Measurements from ENCODE around the gene SEZ6L.

The SEZ6L gene

GRCh38 chr22:26182723-26183122 lies 13.5 kb downstream of the SEZ6L start:
- Histone ChIP-seq H3K27ac (ENCODE audit: low read depth, low read length, severe bottlenecking) (no peak overlapping the region), H3K9me3 (ENCODE audit: control insufficient read depth, low read length) (no peaks in the 10 kb centered on the region), H3K4me1 (ENCODE audit: control insufficient read depth, insufficient read depth, low read length, poor library complexity, severe bottlenecking) (no peaks in the 10 kb centered on the region), H3K4me3 (ENCODE audit: extremely low read depth, insufficient read depth, low read length, poor library complexity, severe bottlenecking) (no peak overlapping the region), H3K36me3 (ENCODE audit: control insufficient read depth, insufficient read depth, low read length) (no peaks in the 10 kb centered on the region)
- 56 to 72% methylated on average over 3 of the region's 3 CpGs for whole genome bisulfite sequencing, 2 experiments (ENCODE audit: insufficient coverage in 2 of 2)

- H3K4me1 ChIP-seq (ENCODE audit: control insufficient read depth, insufficient read depth, low read length, poor library complexity, severe bottlenecking), result no peaks in the 10 kb centered on the region
- H3K27ac ChIP-seq (ENCODE audit: low read depth, low read length, severe bottlenecking), result no peak overlapping the region
- no peaks in the 10 kb centered on the region for H3K36me3 ChIP-seq (ENCODE audit: control insufficient read depth, insufficient read depth, low read length)
- H3K4me3 ChIP-seq (ENCODE audit: extremely low read depth, insufficient read depth, low read length, poor library complexity, severe bottlenecking), result no peak overlapping the region
- 82 to 97% methylated on average over 2 of the region's 2 CpGs for WGBS, 2 experiments (ENCODE audit: insufficient coverage in 2 of 2)
- no peaks in the 10 kb centered on the region for H3K9me3 ChIP-seq (ENCODE audit: control insufficient read depth, low read length)
Observed at GRCh38 chr22:26185190-26185589, 15.9 kb downstream of the SEZ6L start.

GRCh38 chr22:26188341-26188740 lies 19.1 kb downstream of the SEZ6L start:
- no peak overlapping the region for H3K4me3 ChIP-seq (ENCODE audit: extremely low read depth, insufficient read depth, low read length, poor library complexity, severe bottlenecking)
- WGBS, 2 experiments (ENCODE audit: insufficient coverage in 2 of 2), result 85 to 94% methylated on average over 3 to 4 of the region's 4 CpGs
- no peaks in the 10 kb centered on the region for H3K4me1 ChIP-seq (ENCODE audit: control insufficient read depth, insufficient read depth, low read length, poor library complexity, severe bottlenecking)
- no peak overlapping the region for H3K27ac ChIP-seq (ENCODE audit: low read depth, low read length, severe bottlenecking)
- no peaks in the 10 kb centered on the region for H3K36me3 ChIP-seq (ENCODE audit: control insufficient read depth, insufficient read depth, low read length)
- H3K9me3 ChIP-seq (ENCODE audit: control insufficient read depth, low read length), result no peaks in the 10 kb centered on the region

DNA sequence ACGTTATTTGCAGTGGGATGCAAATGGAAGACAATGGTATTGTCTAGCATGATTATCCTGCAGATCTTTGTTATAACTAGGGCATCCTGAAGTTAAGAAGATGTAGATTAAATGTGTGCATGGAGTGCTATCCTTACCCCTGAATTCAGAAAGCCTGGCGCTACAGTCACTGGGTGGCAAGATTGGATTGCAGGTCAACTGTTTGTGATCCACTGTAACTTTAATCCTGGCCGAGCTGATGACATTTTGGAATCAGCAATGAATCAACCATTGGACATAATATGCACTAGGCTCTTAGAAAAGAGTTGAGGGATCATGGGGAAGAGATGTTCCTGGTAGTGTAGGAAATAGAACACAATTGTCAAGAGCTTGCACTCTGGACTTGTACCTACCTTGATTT lies 25.1 kb downstream of the SEZ6L start:
- no peak overlapping the region for H3K27ac ChIP-seq (ENCODE audit: low read depth, low read length, severe bottlenecking)
- no peak overlapping the region for H3K4me3 ChIP-seq (ENCODE audit: extremely low read depth, insufficient read depth, low read length, poor library complexity, severe bottlenecking)
- H3K9me3 ChIP-seq (ENCODE audit: control insufficient read depth, low read length), result no peaks in the 10 kb centered on the region
- H3K36me3 ChIP-seq (ENCODE audit: control insufficient read depth, insufficient read depth, low read length), result no peaks in the 10 kb centered on the region
- 94 to 100% methylated on average over 2 to 3 of the region's 3 CpGs for WGBS, 2 experiments (ENCODE audit: insufficient coverage in 2 of 2)
- no peaks in the 10 kb centered on the region for H3K4me1 ChIP-seq (ENCODE audit: control insufficient read depth, insufficient read depth, low read length, poor library complexity, severe bottlenecking)

DNA sequence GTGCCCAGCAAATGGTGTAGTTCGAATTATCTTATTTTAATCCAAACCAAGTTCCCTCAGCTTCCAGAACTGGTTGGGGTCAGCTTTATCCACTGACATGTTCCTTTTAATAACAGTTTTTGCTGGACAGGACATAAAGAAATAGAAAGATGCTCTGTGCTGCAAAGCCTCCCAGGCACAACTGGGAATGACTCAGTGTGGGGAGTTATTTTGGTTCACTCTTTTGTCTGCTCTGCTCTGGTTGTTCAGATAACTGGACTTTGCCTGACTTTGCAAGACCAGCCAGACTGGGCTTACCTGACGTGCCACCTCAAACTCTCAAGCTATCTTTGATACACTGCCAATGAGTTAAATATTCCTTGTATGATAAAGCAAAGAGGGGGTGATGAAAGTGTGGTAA lies 25.6 kb downstream of the SEZ6L start:
- Histone ChIP-seq H3K4me3 (ENCODE audit: extremely low read depth, insufficient read depth, low read length, poor library complexity, severe bottlenecking) (no peak overlapping the region), H3K9me3 (ENCODE audit: control insufficient read depth, low read length) (no peaks in the 10 kb centered on the region), H3K36me3 (ENCODE audit: control insufficient read depth, insufficient read depth, low read length) (no peaks in the 10 kb centered on the region), H3K4me1 (ENCODE audit: control insufficient read depth, insufficient read depth, low read length, poor library complexity, severe bottlenecking) (no peaks in the 10 kb centered on the region), H3K27ac (ENCODE audit: low read depth, low read length, severe bottlenecking) (no peak overlapping the region)
- WGBS, 2 experiments (ENCODE audit: insufficient coverage in 2 of 2), result 40 to 86% methylated on average over 1 of the region's 2 CpGs

DNA sequence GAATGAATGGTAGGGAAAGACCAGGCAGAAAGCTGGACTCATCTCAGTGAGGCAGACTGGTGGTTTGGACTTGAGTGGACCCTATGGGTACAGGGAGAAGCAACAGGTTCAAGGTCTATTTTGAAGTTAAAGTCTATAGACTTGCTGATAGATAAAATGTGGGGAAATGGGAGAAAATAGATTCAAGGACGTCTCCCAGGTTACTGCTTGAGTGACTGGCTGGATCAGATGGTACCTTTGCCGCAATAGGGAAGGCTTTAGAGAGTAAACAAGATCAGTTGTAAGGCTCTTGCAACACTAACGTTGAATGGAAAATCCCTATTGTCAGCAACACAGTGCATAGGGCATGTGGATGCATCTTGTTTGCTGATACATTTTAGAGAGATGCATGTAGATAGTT lies 27.4 kb downstream of the SEZ6L start:
- H3K4me1 ChIP-seq (ENCODE audit: control insufficient read depth, insufficient read depth, low read length, poor library complexity, severe bottlenecking), result no peaks in the 10 kb centered on the region
- H3K27ac ChIP-seq (ENCODE audit: low read depth, low read length, severe bottlenecking), result no peak overlapping the region
- no peaks in the 10 kb centered on the region for H3K36me3 ChIP-seq (ENCODE audit: control insufficient read depth, insufficient read depth, low read length)
- 72 to 93% methylated on average over 2 of the region's 3 CpGs for WGBS, 2 experiments (ENCODE audit: insufficient coverage in 2 of 2)
- H3K9me3 ChIP-seq (ENCODE audit: control insufficient read depth, low read length), result no peaks in the 10 kb centered on the region
- H3K4me3 ChIP-seq (ENCODE audit: extremely low read depth, insufficient read depth, low read length, poor library complexity, severe bottlenecking), result no peak overlapping the region

DNA sequence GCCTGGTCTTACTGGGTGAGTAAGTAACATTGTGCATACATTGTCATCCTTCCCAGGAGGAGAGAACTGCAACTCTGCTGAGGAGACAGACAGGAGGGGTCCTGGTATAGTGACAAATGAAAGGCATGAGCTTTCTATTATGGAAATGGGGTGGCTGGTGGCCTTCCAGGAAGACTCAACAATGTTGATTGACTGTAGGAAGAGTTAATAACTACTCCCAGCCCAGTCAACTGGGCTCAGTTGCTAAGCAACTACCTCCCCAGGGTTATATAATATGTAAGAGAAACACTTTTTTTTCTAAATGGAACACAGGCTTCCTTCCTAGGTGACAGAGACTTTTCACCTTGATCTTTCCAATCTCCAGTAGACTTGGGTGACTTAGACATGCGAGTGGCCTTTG lies 28.2 kb downstream of the SEZ6L start:
- 80% methylated on average over 1 of the region's 1 CpG; no CpG with 5 or more reads in 1 of the 2 experiments for WGBS, 2 experiments (ENCODE audit: insufficient coverage in 2 of 2)
- Histone ChIP-seq H3K36me3 (ENCODE audit: control insufficient read depth, insufficient read depth, low read length) (no peaks in the 10 kb centered on the region), H3K4me3 (ENCODE audit: extremely low read depth, insufficient read depth, low read length, poor library complexity, severe bottlenecking) (no peak overlapping the region), H3K4me1 (ENCODE audit: control insufficient read depth, insufficient read depth, low read length, poor library complexity, severe bottlenecking) (no peaks in the 10 kb centered on the region), H3K9me3 (ENCODE audit: control insufficient read depth, low read length) (no peaks in the 10 kb centered on the region), H3K27ac (ENCODE audit: low read depth, low read length, severe bottlenecking) (no peak overlapping the region)

DNA sequence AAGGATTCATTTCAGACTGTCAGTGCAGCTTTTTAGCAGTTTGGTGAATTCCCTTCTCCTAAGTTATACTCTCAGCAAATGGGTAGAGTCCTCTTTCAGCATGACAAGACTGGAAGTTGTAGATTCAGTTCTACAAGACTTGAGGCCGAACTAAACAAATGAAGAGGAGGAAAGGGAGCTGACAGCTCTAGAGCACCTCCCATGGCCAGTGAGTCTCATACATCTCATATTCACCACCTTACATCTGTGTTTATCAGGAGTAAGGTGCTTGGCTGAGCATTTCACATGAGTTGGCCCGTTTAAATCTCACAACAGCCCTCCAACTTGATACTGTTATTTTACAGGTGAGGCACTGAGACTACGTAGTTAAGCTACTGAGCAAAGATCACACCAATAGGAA lies 30.4 kb downstream of the SEZ6L start:
- Histone ChIP-seq H3K36me3 (ENCODE audit: control insufficient read depth, insufficient read depth, low read length) (no peaks in the 10 kb centered on the region), H3K9me3 (ENCODE audit: control insufficient read depth, low read length) (no peaks in the 10 kb centered on the region), H3K4me1 (ENCODE audit: control insufficient read depth, insufficient read depth, low read length, poor library complexity, severe bottlenecking) (no peaks in the 10 kb centered on the region), H3K27ac (ENCODE audit: low read depth, low read length, severe bottlenecking) (no peak overlapping the region), H3K4me3 (ENCODE audit: extremely low read depth, insufficient read depth, low read length, poor library complexity, severe bottlenecking) (no peak overlapping the region)
- 80% methylated on average over 1 of the region's 3 CpGs; no CpG with 5 or more reads in 1 of the 2 experiments for WGBS, 2 experiments (ENCODE audit: insufficient coverage in 2 of 2)

DNA sequence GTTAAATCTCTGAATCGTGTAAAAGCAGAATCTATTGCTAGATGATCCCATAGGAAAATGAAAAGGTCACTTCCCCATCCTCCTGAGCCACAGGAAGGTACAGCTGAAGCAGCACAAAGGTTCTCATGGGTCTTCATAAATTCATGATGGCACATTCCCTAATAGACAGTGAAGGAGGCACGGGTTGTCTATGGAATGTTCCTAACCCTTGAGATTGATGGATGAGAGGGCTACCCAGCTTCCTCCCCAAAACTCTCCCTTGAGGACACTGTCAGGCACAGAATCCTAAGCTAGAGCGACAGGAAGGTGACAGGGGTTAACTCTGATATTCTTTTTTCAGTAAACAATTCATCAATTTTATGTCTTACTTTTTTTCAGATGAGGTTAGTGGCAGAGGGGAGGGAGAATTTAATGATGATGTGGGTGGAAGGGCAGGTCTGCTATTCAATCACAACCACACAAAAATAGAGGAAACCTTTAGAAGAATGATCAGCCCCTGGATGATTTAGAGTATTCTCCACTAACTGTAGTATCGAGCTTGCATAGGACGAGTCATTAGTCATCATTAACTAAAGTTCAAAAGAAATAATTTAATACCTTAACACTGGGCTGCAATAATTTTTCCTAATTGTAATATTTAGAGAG lies 33.1 kb downstream of the SEZ6L start:
- Histone ChIP-seq H3K27ac (ENCODE audit: low read depth, low read length, severe bottlenecking) (no peak overlapping the region), H3K4me3 (ENCODE audit: extremely low read depth, insufficient read depth, low read length, poor library complexity, severe bottlenecking) (no peak overlapping the region), H3K4me1 (ENCODE audit: control insufficient read depth, insufficient read depth, low read length, poor library complexity, severe bottlenecking) (no peaks in the 10 kb centered on the region), H3K9me3 (ENCODE audit: control insufficient read depth, low read length) (no peaks in the 10 kb centered on the region), H3K36me3 (ENCODE audit: control insufficient read depth, insufficient read depth, low read length) (no peaks in the 10 kb centered on the region)
- 83 to 100% methylated on average over 1 of the region's 5 CpGs for WGBS, 2 experiments (ENCODE audit: insufficient coverage in 2 of 2)

DNA sequence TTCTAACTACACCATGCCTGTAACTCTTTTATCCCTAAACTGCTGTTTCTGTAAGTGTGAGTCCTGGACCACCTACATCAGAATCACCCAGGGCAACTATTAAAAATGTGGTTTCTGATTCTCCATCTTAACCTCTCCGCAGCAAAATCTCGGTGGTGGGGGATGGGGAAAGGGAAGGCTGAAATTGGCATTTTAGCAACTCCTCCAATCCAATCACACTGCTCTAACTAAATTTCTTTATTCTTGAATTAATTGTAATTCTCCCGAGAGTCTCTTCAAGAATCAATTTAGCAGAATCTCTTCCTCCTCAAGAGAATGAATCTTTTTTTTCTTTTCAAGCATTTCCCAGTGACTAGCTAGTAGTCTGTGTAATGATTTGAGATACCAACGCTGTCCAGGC lies 36.2 kb downstream of the SEZ6L start:
- Histone ChIP-seq H3K36me3 (ENCODE audit: control insufficient read depth, insufficient read depth, low read length) (no peaks in the 10 kb centered on the region), H3K27ac (ENCODE audit: low read depth, low read length, severe bottlenecking) (no peak overlapping the region), H3K9me3 (ENCODE audit: control insufficient read depth, low read length) (no peaks in the 10 kb centered on the region), H3K4me3 (ENCODE audit: extremely low read depth, insufficient read depth, low read length, poor library complexity, severe bottlenecking) (no peak overlapping the region), H3K4me1 (ENCODE audit: control insufficient read depth, insufficient read depth, low read length, poor library complexity, severe bottlenecking) (no peaks in the 10 kb centered on the region)
- 71 to 100% methylated on average over 1 of the region's 4 CpGs for WGBS, 2 experiments (ENCODE audit: insufficient coverage in 2 of 2)

DNA sequence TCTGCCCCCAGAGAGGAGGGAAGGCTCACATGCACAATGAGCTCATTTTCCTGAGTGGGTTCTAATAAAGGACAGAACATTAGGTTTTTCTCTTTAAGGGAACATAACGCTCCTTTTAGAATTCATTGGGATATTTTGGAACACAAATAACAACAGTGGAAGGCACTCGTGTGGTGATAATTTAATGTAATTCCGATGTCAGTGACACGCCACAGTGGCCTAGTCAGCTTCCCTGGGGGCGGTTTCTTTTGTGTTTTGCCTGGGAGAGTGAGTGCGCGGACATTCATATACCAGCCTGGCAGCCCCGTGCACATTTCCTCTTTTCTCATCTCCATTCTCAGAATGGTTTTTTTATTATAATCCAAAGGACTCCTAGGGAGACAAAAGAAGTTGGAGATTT lies 41.1 kb downstream of the SEZ6L start:
- Histone ChIP-seq H3K27ac (ENCODE audit: low read depth, low read length, severe bottlenecking) (no peak overlapping the region), H3K4me3 (ENCODE audit: extremely low read depth, insufficient read depth, low read length, poor library complexity, severe bottlenecking) (no peak overlapping the region), H3K36me3 (ENCODE audit: control insufficient read depth, insufficient read depth, low read length) (no peaks in the 10 kb centered on the region), H3K9me3 (ENCODE audit: control insufficient read depth, low read length) (no peaks in the 10 kb centered on the region), H3K4me1 (ENCODE audit: control insufficient read depth, insufficient read depth, low read length, poor library complexity, severe bottlenecking) (no peaks in the 10 kb centered on the region)
- 80 to 88% methylated on average over 2 to 3 of the region's 8 CpGs for WGBS, 2 experiments (ENCODE audit: insufficient coverage in 2 of 2)

Data from mesodermal cell (in vitro differentiated cells).